HL-60/S4 (cell line): Measurements from ENCODE around the gene MAPK10.
"Not testable (repeated sequence)": the region's sequence is repeated elsewhere in the genome, so short reads cannot be mapped to it uniquely, and the experiment has no call there.

Experiments
- in situ Hi-C: fragments of 300-500 bp; cut with MboI; formaldehyde crosslinking; loops from 2 replicates; pipeline ENCODE4 v1.14.3; 2022; ENCODE audit warnings: low sequenced_read_pairs

MAPK10 gene

DNA sequence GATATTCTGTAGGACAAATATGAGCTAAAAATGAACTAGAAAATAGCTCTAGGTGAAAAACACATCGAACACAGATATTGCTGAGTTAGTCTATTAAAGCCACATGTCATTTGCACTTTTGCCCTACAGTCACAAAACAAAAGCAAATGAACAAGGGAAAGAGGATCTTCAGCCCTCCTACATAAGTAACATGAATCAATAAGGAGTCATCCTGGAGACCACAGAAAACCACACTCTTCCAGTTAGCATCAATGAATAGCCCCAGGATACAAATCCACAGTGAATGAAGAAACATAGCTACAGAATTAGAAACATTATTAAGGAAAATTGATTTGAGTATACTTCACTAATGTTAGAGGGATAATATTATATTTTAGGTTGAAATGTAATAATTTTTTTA, 311.4 kb downstream of the MAPK10 start:
- in situ Hi-C loops = no loop called here

DNA sequence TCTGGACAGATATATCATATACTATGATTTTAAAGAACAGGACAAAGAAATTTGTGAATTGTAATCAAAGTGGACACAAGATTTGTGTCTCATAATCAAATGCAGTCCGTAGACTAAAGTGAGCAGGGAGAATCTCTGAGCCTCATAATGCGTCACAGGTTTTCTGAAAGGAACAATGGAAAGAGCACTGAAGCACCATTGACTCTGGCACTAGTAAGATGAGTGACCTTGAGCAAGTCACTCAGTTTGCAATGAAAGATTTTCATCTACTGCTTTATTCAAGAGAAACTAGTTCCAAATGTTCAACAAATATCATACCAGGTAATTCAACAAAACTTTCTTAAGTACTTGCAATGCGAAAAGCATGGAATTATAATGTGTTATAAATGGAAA, 315.3 kb downstream of the MAPK10 start:
- in situ Hi-C loops = no loop called here

DNA sequence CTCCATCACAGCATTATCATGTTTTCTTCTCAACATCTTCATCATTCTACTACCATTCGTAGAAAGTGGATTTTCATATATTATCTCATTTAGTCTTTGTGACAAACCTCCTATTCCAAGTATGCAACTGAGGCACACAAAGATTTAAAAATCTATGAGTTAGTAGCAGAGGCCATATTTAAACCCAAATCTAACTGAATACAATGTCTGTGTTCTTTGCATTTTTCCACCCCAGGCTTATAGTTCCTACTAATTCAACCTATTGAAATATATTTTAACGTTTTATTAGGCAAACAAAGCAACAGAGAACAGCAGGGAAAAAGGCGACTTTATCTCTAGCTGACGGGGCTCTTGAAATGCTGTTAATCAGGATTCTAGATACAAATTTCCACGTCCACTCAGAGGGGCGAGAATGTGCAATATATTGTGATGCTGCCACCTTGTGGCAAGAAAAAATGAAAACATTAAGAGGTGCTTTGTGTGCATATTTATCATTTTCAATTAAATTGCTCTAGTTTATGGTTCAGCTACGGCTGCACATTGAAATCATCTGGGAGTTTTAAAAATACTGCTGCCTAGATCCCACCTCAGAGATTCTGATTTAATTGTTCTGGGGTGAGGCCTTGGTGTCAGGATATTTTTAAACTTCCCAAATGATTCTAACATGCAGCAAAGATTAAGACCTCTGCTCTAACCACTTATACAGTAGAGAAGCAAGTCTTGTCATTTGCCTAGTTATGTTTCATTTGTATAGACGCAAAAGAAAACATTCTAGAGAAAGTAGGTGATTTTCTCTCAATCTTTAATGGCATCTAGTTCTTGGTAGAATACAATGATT, 315.9 kb downstream of the MAPK10 start:
- in situ Hi-C loops = no loop called here

DNA sequence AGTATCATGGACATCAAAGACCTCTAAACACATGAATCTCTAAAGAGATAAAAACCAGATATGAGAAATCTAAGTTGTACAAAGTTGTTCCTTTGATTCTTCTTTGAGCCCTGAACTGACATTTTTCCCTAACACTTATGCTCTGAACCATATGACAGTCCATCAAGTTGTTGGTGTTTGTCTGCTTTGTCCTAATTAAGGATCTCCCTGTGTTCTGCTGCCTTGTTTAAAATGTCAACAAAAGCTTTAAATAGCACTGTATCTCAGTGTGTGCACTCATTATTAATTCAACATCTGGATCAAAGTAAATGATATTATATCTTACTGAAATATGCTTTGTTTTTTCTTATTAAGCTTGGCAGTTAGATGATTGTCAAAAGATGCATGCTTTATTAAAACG, 321.8 kb downstream of the MAPK10 start:
- in situ Hi-C loops = no loop called here

DNA sequence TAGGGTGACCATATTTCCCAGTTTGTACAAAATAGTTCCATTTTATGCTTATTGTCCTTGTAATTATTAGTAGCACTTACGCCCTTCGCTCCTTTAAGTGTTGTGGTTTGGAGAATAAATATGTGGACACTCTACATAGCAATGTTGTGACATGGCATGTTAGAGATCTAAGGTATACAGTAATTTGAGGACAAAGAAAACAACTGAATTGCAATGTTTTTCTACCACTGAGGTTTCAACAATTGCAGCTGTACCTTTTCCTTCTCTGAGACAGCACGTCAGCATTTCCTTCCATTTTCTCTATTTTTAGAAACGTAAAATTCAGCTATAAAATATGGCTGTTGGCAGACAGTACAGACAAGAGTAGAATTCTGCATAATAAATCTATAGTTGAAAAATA, 323.1 kb downstream of the MAPK10 start:
- in situ Hi-C loops = no loop called here

DNA sequence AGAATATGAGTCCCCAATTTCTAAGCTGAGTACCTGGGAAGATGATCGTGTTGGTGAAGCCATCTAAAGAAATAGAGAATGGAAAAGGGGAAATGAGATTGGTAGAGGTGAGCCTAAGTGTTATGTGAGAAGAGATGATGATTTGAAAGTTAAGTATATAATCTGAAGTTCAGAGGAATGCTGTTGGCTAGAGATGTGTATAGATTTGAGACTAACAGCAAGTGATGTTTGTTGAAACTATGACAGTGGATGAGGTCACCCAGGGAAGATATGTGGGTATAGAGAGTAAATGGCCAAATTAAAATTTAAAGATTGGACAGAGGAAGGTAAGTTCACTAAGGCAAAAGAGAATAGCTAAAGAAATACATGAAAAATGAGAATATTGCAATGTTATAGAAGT, 324.2 kb downstream of the MAPK10 start:
- in situ Hi-C loops = no loop called here

DNA sequence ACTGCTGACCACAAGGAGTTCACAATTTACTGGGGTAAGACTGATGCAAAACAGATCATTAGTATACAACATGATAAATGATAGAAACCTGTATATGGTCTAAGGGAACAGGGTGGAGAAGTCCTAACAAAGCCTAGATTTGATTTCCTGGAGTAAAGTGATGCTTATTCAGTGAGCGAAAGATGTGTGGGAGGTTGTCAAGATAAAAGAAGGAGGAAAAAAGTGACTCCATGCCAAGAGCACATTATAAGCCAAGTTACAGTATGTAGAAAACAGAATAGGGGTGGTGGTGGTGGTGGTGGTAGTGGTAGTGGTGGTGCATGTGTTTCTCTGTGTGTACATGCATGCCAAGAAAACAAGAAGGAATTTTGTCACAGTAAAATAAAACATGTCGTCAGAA, 325.2 kb downstream of the MAPK10 start:
- in situ Hi-C loops = no loop called here

DNA sequence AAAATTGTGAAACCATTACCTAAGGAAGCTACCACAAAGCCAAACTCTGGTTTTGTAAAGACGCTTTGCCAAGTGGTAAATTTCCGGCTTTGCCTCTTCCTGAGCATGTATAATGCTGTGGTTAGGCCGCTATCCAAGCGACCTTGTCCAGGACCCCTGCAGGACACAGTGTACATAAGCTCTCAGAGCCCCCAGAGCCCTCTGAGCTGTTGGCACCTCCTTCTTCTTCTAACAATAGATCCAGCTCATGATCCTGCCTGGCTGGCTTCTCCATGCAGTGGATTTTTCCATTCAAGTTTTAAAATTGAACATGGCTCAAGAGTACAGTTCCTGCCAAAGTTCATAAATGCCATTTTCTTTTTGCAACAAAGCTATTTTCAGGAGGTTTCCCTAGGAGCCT, 326.7 kb downstream of the MAPK10 start:
- in situ Hi-C loops = no loop called here

DNA sequence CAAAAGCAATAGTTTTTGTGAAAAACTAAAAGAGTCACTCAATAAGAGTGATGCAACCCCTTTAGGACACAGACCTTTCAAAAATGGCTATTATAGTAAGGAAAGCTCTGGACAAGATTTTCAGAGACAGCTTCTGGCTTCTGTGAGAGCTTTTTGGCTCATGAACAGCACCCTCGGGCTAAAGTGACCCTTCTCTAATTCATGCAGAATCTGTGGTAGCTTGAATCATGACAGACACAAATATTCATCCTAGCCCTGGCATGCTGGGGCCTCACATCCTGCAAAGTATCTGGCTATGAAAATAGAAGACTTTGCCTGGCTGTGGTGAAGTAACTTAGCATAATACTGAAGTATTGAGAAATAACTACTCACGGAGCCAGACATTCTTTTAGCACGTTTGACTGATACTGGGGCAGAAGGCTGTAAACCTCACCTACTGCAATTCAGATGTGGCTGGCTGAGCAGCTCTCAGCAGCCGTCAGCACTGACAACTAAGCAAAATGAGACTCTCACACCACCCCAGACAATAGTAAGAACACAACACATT, 327.3 kb downstream of the MAPK10 start:
- in situ Hi-C loops = no loop called here

DNA sequence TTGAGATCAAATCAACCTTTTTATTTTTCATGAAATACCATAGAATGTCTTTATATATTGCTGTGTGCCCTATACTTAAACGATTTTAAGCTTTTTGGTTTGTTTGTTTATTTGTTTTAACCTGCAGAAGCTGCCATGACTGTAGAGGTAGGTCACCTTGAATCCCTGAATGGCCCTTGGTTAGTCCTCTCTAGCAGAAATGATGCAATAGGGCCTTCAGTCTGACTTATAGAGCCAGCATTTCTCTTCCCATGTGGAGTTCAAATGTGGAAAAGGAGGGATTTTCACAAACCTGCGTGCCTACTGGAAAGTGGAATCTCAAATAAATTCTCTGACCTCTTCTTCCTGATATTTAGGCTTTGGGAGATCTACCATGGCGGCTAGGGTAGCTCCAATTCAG, 327.9 kb downstream of the MAPK10 start:
- in situ Hi-C loops = no loop called here

DNA sequence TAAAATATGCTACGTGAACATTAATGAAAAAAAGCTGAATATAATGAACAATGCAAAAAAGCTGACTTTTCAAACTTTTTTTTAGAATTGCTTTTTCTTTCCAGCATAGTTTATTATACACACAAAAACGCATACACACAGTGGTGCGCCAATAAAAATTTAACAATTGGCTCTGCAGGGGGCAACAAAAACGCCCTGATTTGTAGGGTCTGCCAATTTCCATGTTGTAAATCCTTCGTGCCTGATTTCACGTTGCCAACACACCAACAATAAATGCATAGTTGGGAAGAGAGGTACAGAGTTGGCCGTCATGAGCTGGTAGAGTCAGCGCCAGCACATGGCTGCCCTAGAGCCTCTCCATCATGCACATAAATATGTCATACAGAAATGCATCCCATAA, 333.1 kb downstream of the MAPK10 start:
- in situ Hi-C loops = no loop called here

DNA sequence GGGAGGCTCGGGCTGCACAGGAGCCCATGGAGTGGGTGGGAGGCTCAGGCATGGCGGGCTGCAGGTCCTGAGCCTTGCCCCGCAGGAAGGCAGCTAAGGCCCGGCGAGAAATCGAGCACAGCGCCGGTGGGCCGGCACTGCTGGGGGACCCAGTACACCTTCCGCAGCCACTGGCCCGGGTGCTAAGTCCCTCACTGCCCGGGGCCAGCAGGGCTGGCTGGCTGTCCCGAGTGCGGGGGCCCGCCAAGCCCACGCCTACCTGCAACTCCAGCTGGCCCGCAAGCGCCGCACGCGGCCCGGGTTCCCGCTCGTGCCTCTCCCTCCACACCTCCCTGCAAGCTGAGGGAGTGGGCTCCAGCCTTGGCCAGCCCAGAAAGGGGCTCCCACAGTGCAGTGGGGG, 338.2 kb downstream of the MAPK10 start:
- in situ Hi-C loops = not testable (repeated sequence)

DNA sequence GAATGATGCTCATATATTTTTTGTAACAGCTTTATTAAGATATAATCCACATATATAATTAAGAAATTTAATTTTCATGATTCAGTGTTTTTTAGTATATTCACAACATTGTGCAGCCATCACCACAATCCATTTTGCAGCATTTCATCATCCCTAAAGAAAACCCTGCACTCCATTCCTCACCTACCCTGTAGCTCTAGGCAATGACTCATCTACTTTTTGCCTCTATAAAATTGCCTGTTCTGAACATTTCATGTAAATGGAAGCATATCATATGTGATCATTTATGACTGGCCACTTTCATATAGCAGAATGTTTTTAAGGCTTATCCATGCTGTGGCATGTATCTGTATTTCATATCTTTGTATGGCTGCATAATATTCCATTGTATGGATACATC, 339.9 kb downstream of the MAPK10 start:
- in situ Hi-C loops = no loop called here

DNA sequence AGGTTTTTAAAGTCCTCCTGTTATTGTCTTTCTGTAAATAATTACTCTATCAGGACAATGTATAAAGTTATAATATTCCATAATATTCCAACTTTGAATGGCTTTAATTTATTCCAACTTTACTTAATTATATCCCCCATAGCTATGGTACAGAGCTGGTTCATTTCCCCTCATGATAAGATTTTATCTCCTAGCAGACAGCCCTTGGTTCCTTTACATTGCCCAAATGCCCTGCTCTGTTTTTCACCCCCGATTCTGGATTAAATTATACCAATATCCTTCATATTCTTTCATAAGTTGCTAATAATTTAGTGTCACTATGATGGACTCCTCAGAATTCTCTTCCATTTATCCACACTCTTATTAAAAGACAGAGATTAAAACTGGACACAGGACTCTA, 340.5 kb downstream of the MAPK10 start:
- in situ Hi-C loops = no loop called here

DNA sequence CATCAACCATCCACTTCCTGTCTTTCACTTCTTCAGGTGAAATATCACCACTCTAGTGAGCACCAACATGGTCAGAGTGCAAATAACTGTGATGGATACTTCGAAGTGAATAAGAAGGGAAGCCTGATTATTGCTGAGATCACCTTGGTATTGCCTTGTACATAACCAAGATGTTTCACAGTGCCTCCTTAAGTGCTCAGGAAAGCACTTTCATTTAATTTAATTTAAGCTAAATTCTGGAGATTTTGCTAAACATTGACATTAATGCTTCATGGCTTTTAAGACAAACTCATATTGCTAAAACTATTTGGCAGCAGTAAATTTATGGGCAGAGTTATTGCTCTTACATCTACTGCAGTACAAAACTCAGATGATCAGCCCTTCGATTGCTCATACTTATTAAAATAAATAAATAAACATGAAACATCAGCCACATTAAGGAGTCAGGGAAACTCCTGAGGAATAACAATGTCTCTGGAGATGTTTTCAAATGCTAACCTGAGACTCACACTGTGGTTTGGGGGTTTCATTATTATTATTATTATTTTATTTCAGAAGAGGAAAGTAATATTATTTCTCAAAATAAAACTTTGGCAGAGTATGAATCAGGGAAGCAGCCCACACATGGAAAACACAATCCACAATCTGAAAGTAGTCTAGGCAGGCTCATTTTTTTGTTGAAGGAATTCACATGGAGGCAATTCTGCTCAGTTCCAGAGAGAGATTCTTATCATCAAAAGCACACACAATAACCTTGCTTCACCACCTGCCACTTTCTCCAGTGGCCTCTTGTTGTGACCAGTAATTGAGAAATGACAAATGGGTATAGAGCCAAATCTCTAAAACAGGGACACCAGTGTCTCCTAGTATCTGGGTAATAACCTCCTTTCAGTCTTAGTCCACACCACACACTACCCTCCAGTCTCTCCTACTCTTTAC, 344.2 kb downstream of the MAPK10 start:
- in situ Hi-C loops = no loop called here

DNA sequence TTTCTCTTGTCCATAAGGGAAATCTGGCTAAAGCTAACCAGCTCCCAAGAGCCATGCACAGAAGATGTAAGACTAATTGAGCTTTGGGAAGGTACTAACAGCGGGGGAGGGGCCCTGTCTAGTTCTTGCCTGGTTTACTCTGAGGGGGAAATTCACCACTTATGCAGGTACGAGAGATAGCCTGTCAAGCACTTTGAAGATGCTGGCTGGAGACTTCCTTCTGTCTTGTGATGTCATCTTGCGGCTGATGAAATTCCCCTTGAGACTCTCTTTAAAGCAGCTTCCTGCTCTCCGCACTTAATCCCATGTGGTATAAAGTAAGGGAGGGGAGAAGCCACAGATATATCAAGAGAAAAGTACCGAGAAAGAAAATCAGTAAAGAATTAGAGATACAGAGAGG, 345.3 kb downstream of the MAPK10 start:
- in situ Hi-C loops = no loop called here

DNA sequence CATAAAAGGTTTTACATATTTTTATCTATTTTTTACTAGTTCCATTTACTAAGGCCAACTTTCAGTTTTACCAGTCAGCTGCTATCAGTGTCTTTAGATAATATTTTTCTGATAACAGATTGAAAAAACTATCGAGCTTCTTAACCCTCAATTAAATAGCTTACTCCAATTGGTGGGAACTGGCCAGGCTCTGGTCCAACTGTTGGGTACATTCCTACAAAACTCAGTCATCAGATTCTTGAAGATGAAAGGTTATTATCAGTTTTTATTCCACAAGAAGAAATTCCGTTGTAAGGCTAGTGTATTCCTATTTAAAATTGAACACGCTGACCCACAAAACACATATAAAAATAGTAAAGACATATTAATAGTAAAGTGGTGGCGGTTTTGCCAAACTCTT, 346.2 kb downstream of the MAPK10 start:
- in situ Hi-C loops = no loop called here

DNA sequence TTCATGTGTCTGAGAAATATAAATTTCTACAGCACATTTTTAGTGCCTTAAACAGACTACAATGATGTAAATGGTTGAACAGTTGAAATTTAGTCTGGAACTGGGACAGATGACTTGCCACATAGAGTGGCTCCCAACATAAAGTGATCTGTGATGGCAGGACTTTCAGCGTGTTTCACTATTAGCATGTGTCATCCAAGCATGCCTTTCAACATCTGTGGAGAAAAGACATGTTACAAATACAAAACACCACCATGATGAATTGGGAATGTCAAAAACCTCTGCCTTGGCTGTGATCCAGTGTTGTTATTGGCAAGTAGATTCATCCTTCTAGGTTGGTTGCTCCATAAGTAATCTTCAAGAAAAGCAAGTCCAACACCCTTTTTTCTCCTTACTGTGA, 348.7 kb downstream of the MAPK10 start:
- in situ Hi-C loops = no loop called here

DNA sequence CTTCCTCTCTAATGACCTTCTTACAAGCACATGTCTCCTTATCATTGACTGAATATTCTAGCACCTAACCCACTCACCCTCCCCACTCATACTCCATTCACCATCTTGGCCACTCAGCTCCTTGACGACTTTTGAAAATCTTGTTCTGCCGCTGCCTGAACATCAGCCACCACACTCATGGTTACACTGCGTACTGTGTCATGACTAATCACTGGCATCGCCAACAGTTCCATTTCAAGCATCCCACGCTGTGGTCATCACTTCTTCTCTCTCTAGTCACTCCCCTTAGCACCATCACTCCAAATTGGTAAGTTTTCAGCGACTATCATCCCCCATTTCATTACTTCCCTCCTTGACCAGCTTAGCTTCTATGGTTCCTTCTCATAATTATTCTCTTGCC, 352.8 kb downstream of the MAPK10 start:
- in situ Hi-C loops = no loop called here

DNA sequence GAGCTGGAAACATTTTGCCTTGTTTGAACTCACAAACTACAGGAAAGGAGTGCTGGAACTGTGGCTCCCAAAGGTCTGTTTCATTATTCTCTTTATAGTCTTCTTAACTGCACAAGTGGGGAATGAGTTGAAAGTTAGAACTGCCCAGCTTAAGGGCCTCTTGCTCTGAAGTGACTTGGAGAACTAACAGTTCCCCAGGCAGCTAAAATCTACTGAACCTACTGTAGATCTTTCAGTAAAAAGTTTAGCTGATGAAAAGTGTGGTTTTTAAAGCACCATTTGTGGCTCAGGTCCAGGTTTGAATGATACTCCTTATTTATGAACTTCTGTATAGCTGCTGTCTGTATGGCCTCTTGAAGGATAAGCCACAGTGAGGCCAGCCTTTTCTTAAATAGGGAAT, 353.8 kb downstream of the MAPK10 start:
- in situ Hi-C loops = no loop called here

DNA sequence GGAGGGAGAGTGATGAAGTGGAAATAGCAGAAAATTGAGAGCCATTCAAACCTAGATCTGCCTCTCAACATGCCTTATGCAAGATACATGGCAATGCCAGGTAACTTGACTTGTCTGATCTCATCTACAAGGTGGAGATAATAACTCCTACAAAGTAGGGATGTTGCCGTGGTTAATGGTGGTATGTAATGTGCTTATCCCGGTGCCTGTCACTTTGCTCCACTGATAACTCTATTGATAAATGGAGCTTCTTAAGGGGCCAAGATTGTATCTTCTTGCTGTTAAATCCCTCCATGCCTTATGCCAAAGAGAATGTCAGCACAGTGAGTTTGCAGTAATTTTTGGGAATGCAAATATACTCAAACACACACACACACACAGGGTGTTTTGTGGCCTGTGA, 355.8 kb downstream of the MAPK10 start:
- in situ Hi-C loops = no loop called here

DNA sequence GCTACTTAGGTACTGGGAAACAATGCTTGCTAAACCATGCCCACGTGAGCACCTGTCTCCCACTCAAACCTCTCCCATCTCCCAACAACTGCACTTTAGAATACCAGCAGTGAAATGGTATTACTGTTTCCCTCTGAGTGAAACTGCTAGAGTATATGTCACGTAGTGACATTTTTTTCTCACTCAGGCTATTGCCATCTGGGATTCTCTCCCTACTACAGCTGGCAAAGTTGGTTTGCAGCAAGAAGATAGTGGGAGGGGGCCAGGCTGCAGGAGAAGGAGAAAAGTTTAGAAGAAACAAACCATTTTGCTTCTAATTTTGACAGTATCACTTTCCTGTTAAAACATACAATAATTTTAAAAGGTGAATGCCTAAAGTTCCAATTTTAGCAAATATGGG, 358.3 kb downstream of the MAPK10 start:
- in situ Hi-C loops = no loop called here
